GM19328 (cell line): ENCODE measurements around the gene HSPB2.

Experiments
- ATAC-seq: cut with Tn5 transposase; IDR thresholded peaks from one replicate; pipeline ENCODE4 v1.9.1; 2021; ENCODE audit warnings: mild to moderate bottlenecking, moderate library complexity; ENCODE audit not compliant: unreplicated experiment

The HSPB2 gene

GRCh38 chr11:111937461-111937769, 24.9 kb downstream of the HSPB2 start:
- no peak for ATAC-seq

GRCh38 chr11:111937844-111938243, 25.3 kb downstream of the HSPB2 start:
- ATAC-seq = no peak

GRCh38 chr11:111938687-111939160, 26.2 kb downstream of the HSPB2 start:
- ATAC-seq = peak; percentile 72

GRCh38 chr11:111939836-111940604, 27.5 kb downstream of the HSPB2 start:
- ATAC-seq = no peak

GRCh38 chr11:111941963-111942362, 29.4 kb downstream of the HSPB2 start:
- no peak for ATAC-seq

- no peak for ATAC-seq
These were observed 30.3 kb downstream of the HSPB2 start for GRCh38 chr11:111942829-111943228.

GRCh38 chr11:111944139-111944538, 31.6 kb downstream of the HSPB2 start:
- no peak for ATAC-seq

- ATAC-seq = no peak
These were observed 32.1 kb downstream of the HSPB2 start for GRCh38 chr11:111944651-111945051.

- no peak for ATAC-seq
These were observed 32.7 kb downstream of the HSPB2 start for GRCh38 chr11:111945198-111945597.

- no peak for ATAC-seq
These were observed 34.0 kb downstream of the HSPB2 start for GRCh38 chr11:111946499-111946898.

- ATAC-seq = no peak
These were observed 34.6 kb downstream of the HSPB2 start for GRCh38 chr11:111947143-111947542.

GRCh38 chr11:111949519-111950426, 37.2 kb downstream of the HSPB2 start:
- ATAC-seq = no peak

- ATAC-seq = no peak
These were observed 39.0 kb downstream of the HSPB2 start for GRCh38 chr11:111951565-111951964.

- no peak for ATAC-seq
These were observed 41.6 kb downstream of the HSPB2 start for GRCh38 chr11:111954154-111954553.

- ATAC-seq = no peak
These were observed 45.3 kb downstream of the HSPB2 start for GRCh38 chr11:111957663-111958444.

- no peak for ATAC-seq
These were observed 48.4 kb downstream of the HSPB2 start for GRCh38 chr11:111960916-111961315.

GRCh38 chr11:111961389-111962300, 49.1 kb downstream of the HSPB2 start:
- no peak for ATAC-seq
